HFF-Myc (cell line): ENCODE results near the gene RIN3.

Source experiments
- DNase-seq: peaks from one replicate; pipeline ENCODE4 v3.0.0-alpha.2; 2011; ENCODE audit warnings: low read depth; ENCODE audit errors: extremely low read depth
- H3K4me3 ChIP-seq: replicated peaks from 2 replicates; pipeline ENCODE4 v1.5.1; 2011; ENCODE audit warnings: low read depth, mild to moderate bottlenecking, control low read depth, low read length
- CTCF ChIP-seq: IDR thresholded peaks from 2 replicates; pipeline ENCODE4 v1.5.1; 2012; ENCODE audit warnings: mild to moderate bottlenecking, low read depth, low read length, control low read depth; ENCODE audit errors: missing control alignments

RIN3 gene

GRCh38 chr14:92506231-92506630 is 7.3 kb upstream of the RIN3 start:
- no peak for TF ChIP-seq CTCF
- no peak for DNase-seq

GRCh38 chr14:92507174-92507768 is 6.3 kb upstream of the RIN3 start:
- no peak overlapping the region for H3K4me3 ChIP-seq
- TF ChIP-seq CTCF: no peak
- no peak for DNase-seq

More at GRCh38 chr14:92506231-92506630, 7.3 kb upstream of the RIN3 start:
- no peak overlapping the region for H3K4me3 ChIP-seq

GRCh38 chr14:92510972-92511371 is 2.6 kb upstream of the RIN3 start:
- no peak overlapping the region for H3K4me3 ChIP-seq
- TF ChIP-seq CTCF: no peak
- DNase-seq: no peak

GRCh38 chr14:92511453-92512238 is 1.9 kb upstream of the RIN3 start:
- no peak for TF ChIP-seq CTCF
- DNase-seq: peak; percentile 87
- H3K4me3 ChIP-seq: no peak overlapping the region

- DNase-seq: no peak
- H3K4me3 ChIP-seq: peak overlapping the region; percentile 66
- no peak for TF ChIP-seq CTCF
These were observed 776 bp upstream of the RIN3 start for GRCh38 chr14:92512807-92513203.

- no peak for DNase-seq
- no peak for TF ChIP-seq CTCF
- peak overlapping the region; percentile 66 for H3K4me3 ChIP-seq
These were observed 624 bp downstream of the RIN3 start for GRCh38 chr14:92513966-92514843.
